Activated CD4-positive, alpha-beta T cell treated with anti-CD3 and anti-CD28 coated beads for 48 hours (primary cell): ENCODE results near the gene ACTN4.

Source experiments
- DNase-seq: peaks from one replicate; pipeline ENCODE4 v3.0.0-alpha.2; 2020

Gene ACTN4

DNA sequence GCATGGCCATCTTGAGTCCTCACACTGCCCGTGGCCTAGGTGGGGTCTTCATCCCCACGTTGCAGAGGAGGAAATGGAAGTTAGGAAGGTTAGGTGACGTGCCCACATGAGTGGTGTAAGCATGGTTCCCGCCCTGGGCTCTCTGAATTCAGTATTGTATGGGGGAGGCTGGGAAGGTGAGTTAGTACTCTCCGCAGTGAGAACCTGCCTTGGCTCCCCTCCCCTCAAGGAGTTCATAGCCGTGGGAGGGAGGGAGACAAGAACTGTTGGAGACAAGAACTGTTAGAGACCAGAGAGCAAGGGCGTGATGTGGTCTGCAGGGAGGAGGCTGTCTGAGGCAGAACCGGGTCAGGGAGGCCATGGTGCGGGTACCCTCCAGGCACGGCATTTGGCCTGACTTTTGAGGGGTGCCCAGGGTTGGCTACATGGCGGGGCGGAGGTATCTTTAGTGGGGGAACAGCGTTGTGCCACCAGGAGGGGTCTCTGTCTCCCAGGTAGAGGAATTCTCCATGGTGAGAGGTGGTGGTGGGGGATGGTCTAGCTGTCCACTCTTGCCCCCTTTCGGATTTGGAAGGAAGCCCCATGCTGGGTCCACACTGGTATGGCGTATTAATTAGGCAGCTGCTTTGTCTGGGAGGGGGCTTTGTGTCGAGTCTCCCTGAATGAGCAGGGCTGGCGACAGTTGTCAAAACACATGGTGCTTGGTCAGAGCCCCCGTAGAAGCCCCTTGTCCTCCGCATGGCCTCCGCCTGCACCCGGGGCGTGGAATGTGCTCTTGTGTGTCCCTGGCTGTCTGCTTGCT, 51.0 kb downstream of the ACTN4 start:
- DNase-seq = no peak

GRCh38 chr19:38699027-38699346, 51.5 kb downstream of the ACTN4 start:
- DNase-seq = peak; percentile 16

DNA sequence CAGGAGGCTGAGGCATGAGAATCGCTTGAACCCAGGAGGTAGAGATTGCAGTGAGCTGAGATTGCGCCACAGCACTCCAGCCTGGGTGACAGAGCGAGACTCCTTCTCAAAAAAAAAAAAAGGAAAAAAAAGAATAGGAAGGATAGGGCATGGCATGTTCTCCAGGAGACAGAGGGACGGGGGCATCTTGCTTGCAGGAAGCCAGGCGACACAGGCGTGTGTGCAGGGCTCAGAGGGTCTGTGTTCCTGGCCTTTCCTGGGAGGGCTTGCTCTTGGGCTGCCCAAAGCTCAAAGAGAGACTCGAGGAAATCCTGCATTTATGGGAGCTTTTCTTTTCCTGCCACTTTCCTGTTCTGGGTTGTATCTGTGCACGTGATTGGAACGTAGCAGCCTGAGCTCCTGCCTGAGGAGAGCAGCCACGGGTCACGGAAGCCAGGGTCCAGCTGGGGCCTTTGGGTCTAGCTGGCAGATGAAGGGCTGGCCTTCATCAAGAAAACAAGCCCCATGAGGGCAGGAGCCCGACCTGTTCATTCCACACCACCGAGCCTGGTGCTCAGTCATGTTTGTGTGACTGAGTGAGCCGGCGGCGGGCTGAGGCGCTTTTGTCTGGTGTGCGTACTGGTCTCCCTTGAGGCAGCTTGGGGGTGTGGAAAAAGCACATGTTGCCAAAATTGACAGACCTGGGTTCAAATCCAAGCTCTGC, 52.3 kb downstream of the ACTN4 start:
- no peak for DNase-seq

DNA sequence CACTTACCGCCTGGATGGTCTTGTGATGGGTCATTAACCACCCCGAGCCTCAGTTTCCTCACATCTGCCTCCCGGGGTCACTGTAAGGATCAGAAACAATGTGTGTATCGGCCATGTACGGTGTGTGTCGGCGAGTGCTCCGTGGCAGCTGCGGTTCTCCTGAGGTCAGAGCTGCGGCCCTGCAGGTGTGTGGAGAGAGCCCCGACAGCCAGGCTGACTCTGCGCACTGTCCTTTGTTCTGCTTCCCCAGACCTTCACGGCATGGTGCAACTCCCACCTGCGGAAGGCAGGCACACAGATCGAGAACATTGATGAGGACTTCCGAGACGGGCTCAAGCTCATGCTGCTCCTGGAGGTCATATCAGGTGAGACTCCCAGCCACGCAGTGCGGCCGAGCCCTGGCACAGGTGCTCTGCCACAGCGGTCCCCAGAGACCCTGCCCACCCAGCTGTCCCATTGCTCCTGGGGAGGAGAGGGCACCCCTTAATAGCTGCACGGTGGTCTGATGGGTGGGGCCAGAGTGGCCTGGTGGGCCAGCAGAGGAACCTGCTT, 53.0 kb downstream of the ACTN4 start:
- DNase-seq = no peak

DNA sequence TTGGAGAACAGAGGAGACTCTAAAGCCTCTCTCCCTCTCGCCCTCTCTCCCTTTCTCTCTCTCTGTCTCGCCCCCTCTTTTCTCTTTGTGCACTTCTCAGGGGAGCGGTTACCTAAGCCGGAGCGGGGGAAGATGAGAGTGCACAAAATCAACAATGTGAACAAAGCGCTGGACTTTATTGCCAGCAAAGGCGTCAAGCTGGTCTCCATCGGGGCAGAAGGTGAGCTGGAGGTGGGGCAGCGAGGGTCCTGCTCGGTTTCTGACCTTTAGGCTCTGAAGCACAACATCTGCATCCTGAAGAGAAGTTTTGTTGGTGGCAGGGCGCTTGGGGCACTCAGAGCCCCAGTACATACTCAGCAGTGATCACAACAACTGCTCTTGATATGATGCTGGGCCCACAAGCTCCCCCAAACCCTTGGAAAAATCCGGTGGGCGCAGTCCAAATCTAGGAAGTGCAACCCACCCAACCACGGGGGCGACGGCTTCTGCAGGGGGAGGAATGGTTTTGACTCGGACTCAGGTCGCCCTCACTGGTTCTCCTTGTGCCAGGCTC, 53.5 kb downstream of the ACTN4 start:
- DNase-seq = no peak

DNA sequence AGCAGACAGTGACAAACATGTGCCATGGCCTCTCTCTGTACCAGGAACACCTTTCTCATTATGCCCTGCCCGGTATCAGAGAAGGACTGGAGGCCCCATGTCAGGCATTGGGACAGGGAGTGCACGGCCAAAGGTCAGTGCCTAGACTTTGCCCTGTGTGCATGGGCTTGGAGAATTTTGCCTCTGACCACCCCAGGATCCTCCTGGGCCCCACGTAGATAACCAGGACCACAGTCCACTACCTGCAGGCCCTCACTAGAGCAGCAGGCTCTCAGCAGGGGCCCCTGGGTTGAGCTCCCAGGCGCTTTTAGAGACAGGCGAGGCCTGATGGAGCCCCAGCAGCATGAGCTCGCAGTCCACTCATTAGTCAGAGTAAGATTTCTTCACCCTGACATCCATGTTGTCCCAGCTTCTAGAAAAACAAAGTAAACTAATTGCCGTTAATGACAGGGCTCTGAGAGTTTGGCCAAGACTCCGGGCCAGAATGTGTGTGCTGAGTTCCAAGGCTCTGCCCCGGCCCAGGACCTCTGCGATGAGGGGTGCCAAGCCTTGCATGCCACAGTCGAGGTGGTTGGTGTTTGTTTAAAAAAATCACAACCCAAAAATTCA, 54.1 kb downstream of the ACTN4 start:
- no peak for DNase-seq

DNA sequence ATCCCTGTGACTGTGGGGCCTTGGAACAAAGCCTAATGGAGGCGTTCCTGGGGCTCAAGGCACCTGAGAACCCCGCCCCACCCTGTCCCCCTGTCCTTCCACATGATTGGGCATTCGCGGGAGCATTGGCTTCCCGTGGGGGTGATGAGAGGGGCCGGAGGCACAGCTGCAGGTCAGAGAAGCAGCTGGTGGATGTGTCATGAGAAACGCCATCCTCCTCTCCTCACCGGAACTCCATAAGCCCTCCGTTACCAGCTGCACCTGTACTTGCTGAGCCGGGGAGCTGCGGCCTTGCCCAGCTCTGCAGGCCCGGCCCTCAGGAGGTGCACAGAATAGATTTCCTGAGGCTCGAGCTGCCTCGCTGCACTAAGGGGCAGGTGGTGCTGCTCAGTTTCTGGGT, 54.8 kb downstream of the ACTN4 start:
- no peak for DNase-seq

- no peak for DNase-seq
Measured at GRCh38 chr19:38703509-38703908, 56.1 kb downstream of the ACTN4 start.

GRCh38 chr19:38704488-38705026, 57.1 kb downstream of the ACTN4 start:
- no peak for DNase-seq

GRCh38 chr19:38705197-38706019, 58.0 kb downstream of the ACTN4 start:
- no peak for DNase-seq

GRCh38 chr19:38706792-38707511, 59.5 kb downstream of the ACTN4 start:
- no peak for DNase-seq

GRCh38 chr19:38707512-38708114, 60.2 kb downstream of the ACTN4 start:
- no peak for DNase-seq

GRCh38 chr19:38708413-38709024, 61.1 kb downstream of the ACTN4 start:
- no peak for DNase-seq

- DNase-seq = no peak
Measured at GRCh38 chr19:38709119-38709518, 61.7 kb downstream of the ACTN4 start.

DNA sequence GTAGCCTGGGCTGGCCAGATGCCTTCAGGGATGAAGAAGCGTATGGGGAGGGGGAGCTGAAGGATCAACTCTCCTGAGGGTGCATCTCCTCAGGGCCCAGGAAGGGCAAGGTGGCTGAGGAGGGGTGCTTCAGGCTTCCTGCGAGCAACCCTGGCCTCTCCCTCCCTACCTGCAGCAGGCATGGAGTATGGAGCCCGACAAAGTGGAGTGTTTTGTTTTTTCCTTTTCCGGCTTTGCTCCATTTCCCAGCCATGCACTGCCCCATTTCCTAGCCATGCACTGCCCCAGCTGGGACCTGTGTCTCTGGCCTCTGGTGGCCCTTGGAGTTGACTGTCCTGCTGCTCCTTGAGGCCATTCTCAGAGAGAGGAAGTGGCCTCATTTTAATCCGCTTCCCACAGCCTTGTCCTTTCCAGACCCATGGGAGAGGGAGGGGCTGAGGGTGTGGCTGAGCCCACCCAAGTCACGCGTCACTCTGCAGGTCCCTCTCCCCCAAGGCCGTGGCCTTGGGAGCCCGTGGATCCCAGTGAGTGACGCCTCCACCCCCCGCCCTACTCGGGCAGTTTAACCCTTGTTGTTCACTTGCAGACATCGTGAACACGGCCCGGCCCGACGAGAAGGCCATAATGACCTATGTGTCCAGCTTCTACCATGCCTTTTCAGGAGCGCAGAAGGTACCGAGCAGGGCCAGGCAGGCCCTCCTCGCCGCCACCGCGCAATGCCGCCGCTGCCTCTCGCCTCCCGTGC, 62.4 kb downstream of the ACTN4 start:
- no peak for DNase-seq

DNA sequence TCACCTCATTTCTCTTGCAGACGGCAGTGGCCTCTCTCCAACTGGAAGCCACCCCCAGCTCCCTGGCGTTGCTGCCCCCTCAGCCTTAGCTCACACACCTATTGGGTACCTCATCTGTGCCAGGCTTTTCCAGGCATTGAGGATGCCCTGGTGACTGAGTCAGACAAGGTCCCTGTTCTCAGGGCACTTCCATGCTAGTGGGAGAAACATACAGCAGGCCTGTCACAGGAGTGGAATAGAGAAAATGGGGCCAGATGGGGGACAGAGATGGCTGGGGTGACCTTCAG, 62.9 kb downstream of the ACTN4 start:
- DNase-seq = no peak

DNA sequence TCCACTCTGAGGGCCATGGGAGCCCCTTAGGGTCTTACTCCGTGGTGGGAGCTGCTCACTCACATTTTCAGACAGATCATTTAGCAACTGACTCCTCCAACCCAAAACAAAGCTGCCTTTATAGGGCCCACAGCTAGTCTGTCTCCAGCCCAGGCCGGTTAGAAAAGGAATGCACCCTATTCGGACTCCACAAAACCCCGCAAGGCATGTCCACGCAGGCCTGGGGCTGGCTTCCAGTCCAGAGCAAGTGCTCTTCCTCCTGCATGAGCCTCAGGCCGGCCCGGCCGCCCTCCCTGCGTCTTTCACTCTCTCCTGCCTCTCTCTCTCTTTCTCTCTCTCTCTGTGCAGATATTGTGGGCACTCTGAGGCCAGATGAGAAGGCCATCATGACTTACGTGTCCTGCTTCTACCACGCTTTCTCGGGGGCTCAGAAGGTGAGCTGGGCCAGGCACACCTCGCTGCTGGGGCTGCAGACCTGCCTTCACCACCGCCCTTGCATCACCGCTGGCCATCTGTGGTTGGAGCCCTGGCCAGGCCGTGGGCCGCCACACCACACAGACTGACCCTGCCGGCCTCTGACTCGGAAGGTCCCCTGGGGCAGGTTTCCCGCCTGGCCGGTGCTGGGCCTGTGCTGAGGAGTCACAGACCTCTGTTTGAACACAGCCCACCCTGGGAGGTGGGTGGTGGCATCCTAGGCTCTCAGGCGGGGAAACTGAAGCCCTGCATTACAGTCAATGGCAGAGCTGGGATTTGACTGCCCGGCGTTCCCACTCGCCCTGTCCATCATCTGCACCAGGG, 63.7 kb downstream of the ACTN4 start:
- DNase-seq = no peak

- no peak for DNase-seq
Measured at GRCh38 chr19:38711726-38712153, 64.3 kb downstream of the ACTN4 start.

DNA sequence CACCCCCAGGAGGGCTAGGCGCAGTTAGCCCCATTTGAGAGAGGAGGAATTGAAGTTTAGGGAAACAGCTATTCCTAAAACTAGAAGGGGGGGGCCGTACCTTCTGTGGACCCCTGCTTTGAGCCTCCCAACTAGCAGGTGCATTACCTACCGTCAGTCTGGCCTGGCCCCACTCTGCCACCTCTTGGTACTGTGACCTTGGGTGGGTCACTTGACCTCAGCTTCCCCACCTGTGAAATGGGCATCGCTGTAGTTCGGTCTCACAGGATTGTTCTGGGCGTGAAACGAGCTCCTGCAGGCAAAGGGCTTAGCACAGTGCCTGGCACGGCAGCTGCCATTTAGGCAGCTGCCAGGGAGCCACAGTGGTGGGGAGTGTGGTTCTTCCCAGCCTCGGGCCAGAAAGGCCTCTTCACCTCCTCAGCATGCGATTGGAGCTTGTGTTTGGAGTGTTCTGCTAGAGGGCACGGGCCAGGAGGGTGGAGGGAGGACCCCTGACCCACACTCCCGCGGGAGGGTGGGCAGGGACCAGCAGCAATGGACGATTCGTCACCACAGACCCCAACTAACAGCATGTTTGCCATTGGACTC, 64.8 kb downstream of the ACTN4 start:
- DNase-seq = no peak
